GM19438 (cell line): Measurements from ENCODE around the gene RIN2.
"Not testable (repeated sequence)": the region's sequence is repeated elsewhere in the genome, so short reads cannot be mapped to it uniquely, and the experiment has no call there.

Experiments
- ATAC-seq: cut with Tn5 transposase; IDR thresholded peaks from one replicate; pipeline ENCODE4 v1.9.1; 2021; ENCODE audit warnings: low read depth; ENCODE audit not compliant: unreplicated experiment

Gene RIN2

GRCh38 chr20:19784511-19785172 lies 26.6 kb downstream of the RIN2 start:
- no peak for ATAC-seq

- ATAC-seq, result no peak
Measured at GRCh38 chr20:19785173-19785982, 27.3 kb downstream of the RIN2 start.

DNA sequence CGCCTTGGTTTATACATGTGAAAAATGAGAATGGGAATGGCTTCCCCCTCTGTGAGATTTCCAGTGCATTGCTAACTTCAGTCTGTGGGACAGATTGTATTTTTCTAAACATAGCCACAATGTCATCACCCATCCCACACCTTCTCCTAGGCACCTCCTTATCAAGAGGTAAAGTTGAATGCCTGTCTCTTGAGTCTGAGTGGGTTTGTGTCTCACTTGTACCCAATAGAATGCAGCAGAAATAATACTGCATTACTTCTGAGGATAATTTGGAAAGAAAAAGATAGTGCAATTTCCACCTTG lies 27.9 kb downstream of the RIN2 start:
- ATAC-seq, result no peak

- ATAC-seq, result no peak
Measured at GRCh38 chr20:19786311-19786710, 28.3 kb downstream of the RIN2 start.

- ATAC-seq, result no peak
Measured at GRCh38 chr20:19787366-19787765, 29.3 kb downstream of the RIN2 start.

GRCh38 chr20:19789009-19789408 lies 31.0 kb downstream of the RIN2 start:
- ATAC-seq, result no peak

- ATAC-seq, result no peak
Measured at GRCh38 chr20:19789446-19789845, 31.4 kb downstream of the RIN2 start.

GRCh38 chr20:19791887-19792286 lies 33.8 kb downstream of the RIN2 start:
- no peak for ATAC-seq

GRCh38 chr20:19793716-19794115 lies 35.7 kb downstream of the RIN2 start:
- no peak for ATAC-seq

DNA sequence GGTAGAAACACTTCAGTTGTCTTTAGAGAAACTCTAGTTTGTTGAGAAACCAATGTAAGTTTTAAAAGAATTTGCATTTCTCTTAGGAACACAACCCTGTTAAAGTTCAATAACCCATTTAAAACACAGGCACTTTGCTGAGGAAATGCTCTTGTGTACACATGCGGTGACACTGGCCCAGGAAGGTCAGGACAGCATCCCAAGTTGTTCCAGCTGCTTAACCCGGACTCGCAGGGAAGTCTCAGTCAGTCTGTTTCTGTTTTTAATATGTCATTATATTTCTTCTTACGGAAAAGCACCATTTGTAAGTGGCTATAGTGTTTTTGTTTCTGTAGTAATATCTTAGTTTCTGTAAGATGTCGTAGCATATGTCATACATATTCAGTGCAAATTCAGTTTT lies 36.9 kb downstream of the RIN2 start:
- ATAC-seq, result no peak

GRCh38 chr20:19799325-19799724 lies 41.3 kb downstream of the RIN2 start:
- no peak for ATAC-seq

GRCh38 chr20:19802099-19802491 lies 44.0 kb downstream of the RIN2 start:
- ATAC-seq, result no peak

DNA sequence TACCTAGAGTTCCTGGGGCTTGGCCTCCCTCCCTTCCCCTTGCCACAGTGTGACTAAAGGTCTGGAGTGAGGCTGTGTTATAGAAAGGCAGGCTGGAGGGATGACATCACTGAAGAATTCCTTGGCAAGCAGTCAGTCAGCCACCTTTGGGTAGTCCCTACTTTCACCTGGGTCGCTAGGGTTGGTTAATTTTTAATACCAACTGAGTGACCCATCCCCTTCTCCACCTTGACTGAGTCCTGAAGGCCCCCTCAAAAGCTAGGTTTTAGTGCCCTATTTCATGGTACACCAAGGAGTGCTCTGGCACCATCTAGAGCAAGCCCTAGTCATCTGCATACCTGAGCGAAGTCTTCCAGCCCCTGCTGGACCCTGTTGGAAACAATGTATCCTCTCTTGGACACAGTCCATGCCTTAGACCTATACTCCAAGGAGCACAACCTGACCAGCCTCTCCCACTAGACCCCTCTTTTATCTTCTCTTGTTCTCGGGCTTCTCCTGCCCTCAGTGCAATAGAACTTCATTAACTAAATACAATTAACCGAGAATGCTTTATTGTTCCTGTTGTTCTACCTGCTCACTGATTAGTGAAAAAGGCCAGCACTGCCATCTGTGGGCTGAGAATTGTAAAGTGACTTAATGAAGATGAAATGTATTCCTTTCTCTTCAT lies 44.6 kb downstream of the RIN2 start:
- ATAC-seq, result no peak

GRCh38 chr20:19806276-19806675 lies 48.2 kb downstream of the RIN2 start:
- ATAC-seq, result not testable (repeated sequence)

- no peak for ATAC-seq
Measured at GRCh38 chr20:19806806-19807190, 48.7 kb downstream of the RIN2 start.

- ATAC-seq, result no peak
Measured at GRCh38 chr20:19807191-19807945, 49.3 kb downstream of the RIN2 start.
